Endodermal cell (in vitro differentiated cells): ENCODE measurements around the gene MAGIX. TPM values are rescaled to one million over a fixed set of nuclear protein-coding genes. Genes with fewer than 3 reads are reported as not detected.

ENCODE experiments used
- DNase-seq: peaks from one replicate; pipeline ENCODE4 v3.0.0-alpha.2; 2017
- H3K27ac ChIP-seq: 2 replicates; pipeline ENCODE4 v1.5.1; 2013; ENCODE audit warnings: mild to moderate bottlenecking, low read depth, low read length, moderate library complexity
- H3K27me3 ChIP-seq: 2 replicates; pipeline ENCODE4 v1.6.1; 2013; ENCODE audit warnings: mild to moderate bottlenecking, low read length, moderate library complexity; ENCODE audit not compliant: insufficient read depth, control insufficient read depth, poor library complexity, severe bottlenecking
- H3K36me3 ChIP-seq: 2 replicates; pipeline ENCODE4 v1.7.0; 2013; ENCODE audit warnings: mild to moderate bottlenecking, low read length, moderate library complexity; ENCODE audit not compliant: control insufficient read depth, insufficient read depth
- H3K4me1 ChIP-seq: one replicate; pipeline ENCODE4 v1.7.0; 2013; ENCODE audit warnings: low read length; ENCODE audit not compliant: control insufficient read depth, insufficient read depth
- H3K4me3 ChIP-seq: 2 replicates; pipeline ENCODE4 v1.5.1; 2013; ENCODE audit warnings: mild to moderate bottlenecking, low read length, moderate library complexity
- H3K9ac ChIP-seq: 2 replicates; pipeline ENCODE4 v1.6.1; 2013; ENCODE audit warnings: mild to moderate bottlenecking, low read length, moderate library complexity; ENCODE audit not compliant: poor library complexity, severe bottlenecking; ENCODE audit errors: extremely low read depth
- H3K9me3 ChIP-seq: 2 replicates; pipeline ENCODE4 v1.6.1; 2013; ENCODE audit warnings: mild to moderate bottlenecking, low read length, moderate library complexity; ENCODE audit not compliant: control insufficient read depth
- H3K27ac Mint-ChIP-seq: 2 replicates; pipeline ENCODE4 v1.8.0; 2020; ENCODE audit warnings: mixed read lengths
- H3K27me3 Mint-ChIP-seq: 2 replicates; pipeline ENCODE4 v1.8.0; 2021; ENCODE audit warnings: mild to moderate bottlenecking, mixed read lengths; ENCODE audit not compliant: insufficient read depth
- H3K36me3 Mint-ChIP-seq: 2 replicates; pipeline ENCODE4 v1.8.0; 2020; ENCODE audit warnings: low read depth, mixed read lengths
- H3K4me1 Mint-ChIP-seq: 2 replicates; pipeline ENCODE4 v1.8.0; 2020; ENCODE audit warnings: mixed read lengths
- H3K4me3 Mint-ChIP-seq: 2 replicates; pipeline ENCODE4 v1.8.0; 2020; ENCODE audit warnings: mild to moderate bottlenecking, moderate library complexity, mixed read lengths
- H3K9me3 Mint-ChIP-seq: 2 replicates; pipeline ENCODE4 v1.8.0; 2020; ENCODE audit warnings: mild to moderate bottlenecking, mixed read lengths
- WGBS, 2 experiments: methylation state at CpG; one replicate each; pipeline versions ENCODE4 v1.1.5 to v1.1.7; 2013; ENCODE audit warnings: missing lambda C conversion rate in 2 of 2, mixed read lengths in 1 of 2; ENCODE audit not compliant: insufficient coverage in 1 of 2, insufficient read length in 1 of 2; 5-methylcytosine and 5-hydroxymethylcytosine counted together
- total RNA-seq, 2 donors: library from RNA; stranded (reverse); fragmentation: NEBNext Ultra II Directional in 1 of 2; extraction: Animal tissue kit (Norgen Biotek cat#: 25700) in 1 of 2; gene quantifications; 2 replicates in 1 of 2; 3 replicates in 1 of 2; pipeline ENCODE4 v1.2.1, GENCODE V29; 2021
- TF ChIP-seq, protein P1 (sequence below): fragments of 200-600 bp; sonication (generic); conservative IDR thresholded peaks from 2 replicates; pipeline ENCODE4 v1.5.0; 2021; ENCODE audit warnings: antibody characterized with exemption, mild to moderate bottlenecking

Gene MAGIX
- total RNA-seq, 2 donors from 2014 or later, result 1.2 to 1.3 TPM

GRCh38 chrX:49160908-49161307 is 1.6 kb upstream of the MAGIX start:
- Histone ChIP-seq H3K4me3 (no peak overlapping the region), H3K9me3 (no peaks in the 10 kb centered on the region), H3K9ac (no peak overlapping the region), H3K36me3 (no peaks in the 10 kb centered on the region), H3K4me1 (no peaks in the 10 kb centered on the region), H3K27ac (no peak overlapping the region), H3K27me3 (peaks cover 6% of the 10 kb centered on the region)
- no CpG with 5 or more reads among the region's 2 CpGs for WGBS, 2 experiments
- H3K27me3 Mint-ChIP-seq, result peaks cover 54% of the 10 kb centered on the region
- no peak for DNase-seq
- H3K36me3 Mint-ChIP-seq, result no peaks in the 10 kb centered on the region
- H3K4me3 Mint-ChIP-seq, result no peak overlapping the region
- H3K4me1 Mint-ChIP-seq, result no peaks in the 10 kb centered on the region
- TF ChIP-seq, protein P1, sequence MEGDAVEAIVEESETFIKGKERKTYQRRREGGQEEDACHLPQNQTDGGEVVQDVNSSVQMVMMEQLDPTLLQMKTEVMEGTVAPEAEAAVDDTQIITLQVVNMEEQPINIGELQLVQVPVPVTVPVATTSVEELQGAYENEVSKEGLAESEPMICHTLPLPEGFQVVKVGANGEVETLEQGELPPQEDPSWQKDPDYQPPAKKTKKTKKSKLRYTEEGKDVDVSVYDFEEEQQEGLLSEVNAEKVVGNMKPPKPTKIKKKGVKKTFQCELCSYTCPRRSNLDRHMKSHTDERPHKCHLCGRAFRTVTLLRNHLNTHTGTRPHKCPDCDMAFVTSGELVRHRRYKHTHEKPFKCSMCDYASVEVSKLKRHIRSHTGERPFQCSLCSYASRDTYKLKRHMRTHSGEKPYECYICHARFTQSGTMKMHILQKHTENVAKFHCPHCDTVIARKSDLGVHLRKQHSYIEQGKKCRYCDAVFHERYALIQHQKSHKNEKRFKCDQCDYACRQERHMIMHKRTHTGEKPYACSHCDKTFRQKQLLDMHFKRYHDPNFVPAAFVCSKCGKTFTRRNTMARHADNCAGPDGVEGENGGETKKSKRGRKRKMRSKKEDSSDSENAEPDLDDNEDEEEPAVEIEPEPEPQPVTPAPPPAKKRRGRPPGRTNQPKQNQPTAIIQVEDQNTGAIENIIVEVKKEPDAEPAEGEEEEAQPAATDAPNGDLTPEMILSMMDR, result no peak
- H3K9me3 Mint-ChIP-seq, result peaks cover 63% of the 10 kb centered on the region
- no peak overlapping the region for H3K27ac Mint-ChIP-seq

- Mint-ChIP-seq H3K27me3 (peaks cover 57% of the 10 kb centered on the region), H3K9me3 (peaks cover 60% of the 10 kb centered on the region), H3K4me1 (no peaks in the 10 kb centered on the region), H3K36me3 (no peaks in the 10 kb centered on the region), H3K4me3 (no peak overlapping the region), H3K27ac (no peak overlapping the region)
- no peak overlapping the region for H3K4me3 ChIP-seq
- no peaks in the 10 kb centered on the region for H3K4me1 ChIP-seq
- TF ChIP-seq, protein P1, result no peak
- H3K9ac ChIP-seq, result no peak overlapping the region
- peaks cover 10% of the 10 kb centered on the region for H3K27me3 ChIP-seq
- H3K9me3 ChIP-seq, result no peaks in the 10 kb centered on the region
- 80 to 92% methylated on average over 3 to 4 of the region's 5 CpGs for WGBS, 2 experiments
- no peak for DNase-seq
- no peaks in the 10 kb centered on the region for H3K36me3 ChIP-seq
- no peak overlapping the region for H3K27ac ChIP-seq
Measured at GRCh38 chrX:49161632-49162031, 926 bp upstream of the MAGIX start.

DNA sequence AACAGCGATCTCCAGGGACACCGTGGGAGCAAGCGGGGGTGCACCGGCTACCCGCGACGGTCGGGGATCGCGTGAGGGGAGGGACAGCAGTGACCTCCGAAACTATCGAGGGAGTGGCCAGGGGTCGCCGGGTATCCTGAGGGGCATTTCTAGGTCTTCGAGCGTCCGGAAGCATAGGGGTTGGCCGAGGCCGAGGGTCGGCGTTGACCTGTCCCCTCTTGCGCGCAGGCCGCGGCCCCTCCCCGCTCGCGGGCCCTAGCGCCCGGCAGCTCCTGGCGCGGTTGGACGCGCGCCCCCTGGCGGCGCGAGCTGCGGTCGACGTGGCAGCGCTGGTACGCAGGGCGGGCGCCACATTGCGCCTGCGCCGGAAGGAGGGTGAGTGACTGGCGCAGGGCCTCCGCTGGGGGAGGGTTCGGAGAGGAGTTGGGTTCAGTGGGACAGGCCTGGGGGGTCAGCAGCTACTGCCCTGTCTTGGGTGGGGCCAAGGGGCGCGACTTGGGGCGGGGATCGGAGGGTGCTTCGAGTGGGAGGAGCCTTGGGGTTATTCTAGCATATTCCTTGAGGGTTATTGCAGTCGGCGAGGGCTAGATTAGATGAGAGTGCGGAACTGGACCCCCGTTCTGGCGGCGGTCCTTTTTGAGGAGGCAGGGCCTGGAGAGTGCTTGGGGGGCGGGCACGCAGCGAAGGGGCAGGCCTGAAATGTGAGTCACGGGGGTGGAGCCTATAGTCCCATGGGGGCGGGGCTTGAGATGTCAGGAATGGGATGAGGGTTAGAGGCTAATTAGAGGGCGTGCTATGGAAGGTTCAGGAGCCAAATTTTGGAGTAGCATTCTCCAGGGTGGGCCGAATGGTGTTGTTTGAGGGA is 1.2 kb downstream of the MAGIX start:
- H3K27me3 Mint-ChIP-seq, result peaks cover 53% of the 10 kb centered on the region
- no peaks in the 10 kb centered on the region for H3K36me3 Mint-ChIP-seq
- Histone ChIP-seq H3K27ac (peak overlapping the region; percentile 27), H3K9me3 (no peaks in the 10 kb centered on the region), H3K27me3 (peaks cover 24% of the 10 kb centered on the region), H3K4me1 (no peaks in the 10 kb centered on the region), H3K4me3 (peak overlapping the region; percentile 60), H3K36me3 (no peaks in the 10 kb centered on the region), H3K9ac (peak overlapping the region; percentile 11)
- H3K4me3 Mint-ChIP-seq, result peak overlapping the region; percentile 60
- 5 to 28% methylated on average over 10 to 60 of the region's 69 CpGs for WGBS, 2 experiments
- no peaks in the 10 kb centered on the region for H3K4me1 Mint-ChIP-seq
- H3K9me3 Mint-ChIP-seq, result peaks cover 56% of the 10 kb centered on the region
- H3K27ac Mint-ChIP-seq, result peak overlapping the region; percentile 83
- DNase-seq, result peak; percentile 94
- TF ChIP-seq, protein P1, result peak; percentile 83
